ENCODE data around the gene UTP14A. TPM values are rescaled to one million over a fixed set of nuclear protein-coding genes. Genes with fewer than 3 reads are reported as not detected.
"Not testable (repeated sequence)": the region's sequence is repeated elsewhere in the genome, so short reads cannot be mapped to it uniquely, and the experiment has no call there.

UTP14A gene
- 10 to 100 TPM; 13.3 to 17.4 (median 15.2) TPM for polyA plus RNA-seq

GRCh38 chrX:129905787-129906580 lies at the start of gene UTP14A:
TSS of gene UTP14A (plus strand) at chrX:129906164. CDS start at chrX:129906211, 47 bp downstream.
- no peak within 1 kb of the TSS for H3K27ac ChIP-seq (ENCODE audit: low read depth, low read length)
- 0 to 34% (median 1%) methylated on average over 49 to 53 of the region's 53 CpGs for WGBS, 3 donors

GRCh38 chrX:129859134-129859533 lies 46.8 kb upstream of the UTP14A start:
- not testable (repeated sequence) for H3K27ac ChIP-seq (ENCODE audit: low read depth, low read length)
- 62 to 77% (median 67%) methylated on average over 1 to 6 of the region's 6 CpGs for WGBS, 3 donors

GRCh38 chrX:129866321-129866720 lies 39.6 kb upstream of the UTP14A start:
- not testable (repeated sequence) for H3K27ac ChIP-seq (ENCODE audit: low read depth, low read length)
- WGBS, 3 donors = 60 to 76% (median 68%) methylated on average over 3 of the region's 3 CpGs

- 76 to 78% (median 76%) methylated on average over 2 of the region's 2 CpGs for WGBS, 3 donors
- H3K27ac ChIP-seq (ENCODE audit: low read depth, low read length) = no peak overlapping the region
Measured at GRCh38 chrX:129872524-129872923, 33.4 kb upstream of the UTP14A start.

- H3K27ac ChIP-seq (ENCODE audit: low read depth, low read length) = no peak overlapping the region
- WGBS, 3 donors = 28 to 44% (median 40%) methylated on average over 3 of the region's 3 CpGs
Measured at GRCh38 chrX:129875669-129876068, 30.3 kb upstream of the UTP14A start.

- H3K27ac ChIP-seq (ENCODE audit: low read depth, low read length) = no peak overlapping the region
- 51 to 78% (median 60%) methylated on average over 4 of the region's 4 CpGs for WGBS, 3 donors
Measured at GRCh38 chrX:129876771-129877305, 29.1 kb upstream of the UTP14A start.

GRCh38 chrX:129877401-129877800 lies 28.6 kb upstream of the UTP14A start:
- no peak overlapping the region for H3K27ac ChIP-seq (ENCODE audit: low read depth, low read length)
- 79 to 87% (median 85%) methylated on average over 5 of the region's 5 CpGs for WGBS, 3 donors

GRCh38 chrX:129900054-129900453 lies 5.9 kb upstream of the UTP14A start:
- no peak overlapping the region for H3K27ac ChIP-seq (ENCODE audit: low read depth, low read length)
- WGBS, 3 donors = 81 to 89% (median 87%) methylated on average over 6 of the region's 6 CpGs

- 80 to 93% (median 91%) methylated on average over 2 of the region's 2 CpGs for WGBS, 3 donors
Measured at GRCh38 chrX:129908636-129909035, 2.7 kb downstream of the UTP14A start.

GRCh38 chrX:129925305-129926092 lies 19.5 kb downstream of the UTP14A start:
- WGBS, 3 donors = 31 to 36% (median 35%) methylated on average over 12 to 15 of the region's 15 CpGs
- no peak overlapping the region for H3K27ac ChIP-seq (ENCODE audit: low read depth, low read length)

More at GRCh38 chrX:129908636-129909035, 2.7 kb downstream of the UTP14A start:
- no peak overlapping the region for H3K27ac ChIP-seq (ENCODE audit: low read depth, low read length)

GRCh38 chrX:129930941-129931410 lies 25.0 kb downstream of the UTP14A start:
- H3K27ac ChIP-seq (ENCODE audit: low read depth, low read length) = peak overlapping the region; percentile 66
- WGBS, 3 donors = 9 to 24% (median 11%) methylated on average over 13 of the region's 13 CpGs

- WGBS, 3 donors = 1 to 29% (median 2%) methylated on average over 19 to 41 of the region's 41 CpGs
- peak overlapping the region; percentile 66 for H3K27ac ChIP-seq (ENCODE audit: low read depth, low read length)
Measured at GRCh38 chrX:129931411-129932015, 25.5 kb downstream of the UTP14A start.

- WGBS, 3 donors = 0 to 30% (median 1%) methylated on average over 8 to 77 of the region's 97 CpGs
Measured at GRCh38 chrX:129932016-129932820, 26.3 kb downstream of the UTP14A start.

GRCh38 chrX:129932821-129933321 lies 26.9 kb downstream of the UTP14A start:
- WGBS, 3 donors = 0 to 39% (median 8%) methylated on average over 9 to 47 of the region's 47 CpGs
- H3K27ac ChIP-seq (ENCODE audit: low read depth, low read length) = no peak overlapping the region

More at GRCh38 chrX:129932016-129932820, 26.3 kb downstream of the UTP14A start:
- no peak overlapping the region for H3K27ac ChIP-seq (ENCODE audit: low read depth, low read length)

GRCh38 chrX:129933700-129934099 lies 27.7 kb downstream of the UTP14A start:
- H3K27ac ChIP-seq (ENCODE audit: low read depth, low read length) = no peak overlapping the region
- 52 to 73% (median 70%) methylated on average over 7 of the region's 7 CpGs for WGBS, 3 donors

- WGBS, 3 donors = 52 to 64% (median 63%) methylated on average over 7 to 10 of the region's 10 CpGs
- no peak overlapping the region for H3K27ac ChIP-seq (ENCODE audit: low read depth, low read length)
Measured at GRCh38 chrX:129934461-129934860, 28.5 kb downstream of the UTP14A start.

GRCh38 chrX:129934952-129935351 lies 29.0 kb downstream of the UTP14A start:
- H3K27ac ChIP-seq (ENCODE audit: low read depth, low read length) = no peak overlapping the region
- 68 to 98% (median 83%) methylated on average over 5 of the region's 5 CpGs for WGBS, 3 donors

- 58 to 81% (median 61%) methylated on average over 3 to 4 of the region's 4 CpGs for WGBS, 3 donors
- H3K27ac ChIP-seq (ENCODE audit: low read depth, low read length) = no peak overlapping the region
Measured at GRCh38 chrX:129938081-129938480, 32.1 kb downstream of the UTP14A start.
